Neural progenitor cell (in vitro differentiated cells): ENCODE measurements around the gene NPIPA8. TPM values are rescaled to one million over a fixed set of nuclear protein-coding genes. Genes with fewer than 3 reads are reported as not detected.
"Not testable (repeated sequence)": the region's sequence is repeated elsewhere in the genome, so short reads cannot be mapped to it uniquely, and the experiment has no call there.

ENCODE experiments used
- DNase-seq: peaks from one replicate; pipeline ENCODE4 v3.0.0-alpha.2; 2016; ENCODE audit warnings: low spot score
- H2AFZ ChIP-seq: fragments of 200-600 bp; sonication (generic); replicated peaks from 2 replicates; pipeline ENCODE4 v1.6.1; 2016; ENCODE audit warnings: antibody characterized with exemption
- H3F3A ChIP-seq: fragments of 200-600 bp; sonication (generic); 2 replicates; pipeline ENCODE4 v1.6.1; 2016; ENCODE audit warnings: antibody characterized with exemption, low read depth
- H3K27ac ChIP-seq: fragments of 200-600 bp; sonication (generic); 2 replicates; pipeline ENCODE4 v1.5.1; 2016; ENCODE audit warnings: mild to moderate bottlenecking
- H3K27me3 ChIP-seq: fragments of 200-600 bp; sonication (generic); 2 replicates; pipeline ENCODE4 v1.6.1; 2016; ENCODE audit warnings: mild to moderate bottlenecking, moderate library complexity
- H3K36me3 ChIP-seq: fragments of 200-600 bp; sonication (generic); 2 replicates; pipeline ENCODE4 v1.5.1; 2016
- H3K4me1 ChIP-seq: fragments of 200-600 bp; sonication (generic); 2 replicates; pipeline ENCODE4 v1.6.1; 2016; ENCODE audit warnings: mixed run types
- H3K4me2 ChIP-seq: fragments of 200-600 bp; sonication (generic); 2 replicates; pipeline ENCODE4 v1.6.1; 2016
- H3K4me3 ChIP-seq: fragments of 200-600 bp; sonication (generic); 2 replicates; pipeline ENCODE4 v1.5.1; 2016
- H3K79me2 ChIP-seq: fragments of 200-600 bp; sonication (generic); 2 replicates; pipeline ENCODE4 v1.6.1; 2016; ENCODE audit warnings: low read depth
- H3K9ac ChIP-seq: fragments of 200-600 bp; sonication (generic); 2 replicates; pipeline ENCODE4 v1.6.1; 2016
- H3K9me3 ChIP-seq: fragments of 200-600 bp; sonication (generic); 2 replicates; pipeline ENCODE4 v1.5.1; 2016; ENCODE audit warnings: low read depth
- H4K20me1 ChIP-seq: fragments of 200-600 bp; sonication (generic); 2 replicates; pipeline ENCODE4 v1.6.1; 2016; ENCODE audit warnings: low read depth
- H3K27ac Mint-ChIP-seq: 3 replicates; pipeline ENCODE4 v1.8.0; 2021; ENCODE audit warnings: mixed read lengths
- H3K27me3 Mint-ChIP-seq: 2 replicates; pipeline ENCODE4 v1.8.0; 2022; ENCODE audit warnings: low read depth, mild to moderate bottlenecking, inconsistent platforms, moderate library complexity, mixed read lengths; ENCODE audit not compliant: insufficient read depth
- H3K36me3 Mint-ChIP-seq: 3 replicates; pipeline ENCODE4 v1.8.0; 2021; ENCODE audit warnings: mixed read lengths
- H3K4me1 Mint-ChIP-seq: 3 replicates; pipeline ENCODE4 v1.8.0; 2021; ENCODE audit warnings: mixed read lengths
- H3K4me3 Mint-ChIP-seq: 3 replicates; pipeline ENCODE4 v1.8.0; 2021; ENCODE audit warnings: mild to moderate bottlenecking, moderate library complexity, mixed read lengths
- H3K9me3 Mint-ChIP-seq: 3 replicates; pipeline ENCODE4 v1.8.0; 2020; ENCODE audit warnings: mixed read lengths
- total RNA-seq: library from RNA; depleted of rRNA; stranded (reverse); fragments of >200 nt; gene quantifications from 2 replicates; pipeline ENCODE4 v1.2.3, GENCODE V29; 2015; ENCODE audit warnings: low replicate concordance

NPIPA8 gene
- total RNA-seq, result not detected in 2 replicates

DNA sequence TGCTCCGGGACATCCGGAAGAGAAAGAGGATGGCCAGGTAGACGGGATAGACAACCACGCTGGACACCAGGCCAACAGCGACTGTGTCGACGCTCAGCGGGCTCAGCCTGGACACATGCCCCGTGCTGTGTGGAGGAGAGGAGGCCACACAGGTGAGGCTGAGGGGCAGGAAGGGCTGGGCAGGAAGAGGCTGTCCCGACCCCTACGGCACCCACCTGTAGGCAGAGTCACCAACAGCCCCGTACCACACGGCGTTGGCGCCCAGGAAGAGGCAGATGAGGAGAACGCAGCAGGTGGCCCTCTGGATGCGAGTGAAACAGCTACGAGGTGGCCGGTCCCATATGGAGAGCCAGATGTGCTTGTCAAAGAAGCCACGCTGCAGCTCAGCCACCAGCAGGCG is at the start of gene NPIPA8:
Gene NPIPA8, minus strand, starts transcription at position 101 of the 400 bp plus-strand sequence. CDS start 4,074 bp downstream, outside the sequence.
- not testable (repeated sequence) for H3K4me1 Mint-ChIP-seq, H3K9me3 ChIP-seq, H3F3A ChIP-seq, H3K4me2 ChIP-seq, H3K36me3 Mint-ChIP-seq, H3K4me3 Mint-ChIP-seq, H3K36me3 ChIP-seq, H4K20me1 ChIP-seq, H3K79me2 ChIP-seq, H2AFZ ChIP-seq, H3K27ac Mint-ChIP-seq, H3K4me3 ChIP-seq, DNase-seq, H3K4me1 ChIP-seq, H3K27me3 Mint-ChIP-seq, H3K9me3 Mint-ChIP-seq, H3K27ac ChIP-seq, H3K27me3 ChIP-seq, H3K9ac ChIP-seq

DNA sequence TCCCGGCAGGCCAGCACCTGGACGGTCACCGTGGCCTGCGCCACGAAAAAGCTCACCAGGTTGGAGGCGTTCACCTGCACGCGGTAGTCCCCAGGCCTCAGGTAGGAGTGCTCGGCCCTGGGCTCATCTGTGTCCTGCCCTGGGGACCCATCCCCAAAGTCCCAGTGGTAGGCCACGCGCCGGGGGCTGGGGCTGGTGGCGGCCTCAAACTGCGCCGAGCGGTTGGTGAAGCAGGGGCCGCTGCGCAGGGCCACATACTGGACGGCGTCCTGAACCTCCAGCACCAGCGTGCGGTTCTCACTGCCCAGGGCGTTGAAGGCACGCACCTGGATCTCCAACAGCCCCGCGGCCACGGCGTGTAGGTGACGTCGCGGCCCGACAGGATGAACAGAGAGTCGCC is 48.7 kb upstream of the NPIPA8 start:
- not testable (repeated sequence) for H3K27ac Mint-ChIP-seq, H3K27ac ChIP-seq, H3K36me3 ChIP-seq, H3K9me3 Mint-ChIP-seq, H3K36me3 Mint-ChIP-seq, H3K27me3 Mint-ChIP-seq, H2AFZ ChIP-seq, DNase-seq, H3K4me3 Mint-ChIP-seq, H3K79me2 ChIP-seq, H3K4me1 Mint-ChIP-seq, H4K20me1 ChIP-seq, H3K9me3 ChIP-seq, H3F3A ChIP-seq, H3K4me1 ChIP-seq, H3K4me3 ChIP-seq, H3K4me2 ChIP-seq, H3K27me3 ChIP-seq, H3K9ac ChIP-seq

DNA sequence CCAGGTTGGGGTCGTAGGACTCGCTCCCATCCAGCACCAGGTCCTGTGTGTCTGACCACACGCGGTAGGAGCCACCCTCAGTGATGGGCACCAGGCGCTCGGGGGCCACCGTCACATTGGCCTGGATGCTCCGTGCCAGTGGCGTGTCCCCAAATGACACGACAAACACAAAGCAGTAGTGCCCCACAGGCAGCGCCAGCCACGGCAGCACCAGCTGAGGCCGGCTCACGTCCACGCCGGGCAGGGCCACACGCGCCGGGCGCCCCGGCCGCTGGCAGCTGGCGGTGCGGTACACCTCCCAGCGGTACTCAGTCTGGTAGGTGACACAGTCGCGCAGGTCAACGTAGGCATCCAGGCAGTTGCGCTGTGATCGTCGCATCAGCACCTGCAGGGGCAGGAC is 48.3 kb upstream of the NPIPA8 start:
- H3K36me3 ChIP-seq, H2AFZ ChIP-seq, H3K4me3 Mint-ChIP-seq, H3K27ac Mint-ChIP-seq, H3K27me3 Mint-ChIP-seq, DNase-seq, H3K4me1 Mint-ChIP-seq, H3K4me1 ChIP-seq, H3K9me3 ChIP-seq, H3K9ac ChIP-seq, H3K4me3 ChIP-seq, H3K4me2 ChIP-seq, H4K20me1 ChIP-seq, H3K27ac ChIP-seq, H3F3A ChIP-seq, H3K36me3 Mint-ChIP-seq, H3K27me3 ChIP-seq, H3K9me3 Mint-ChIP-seq, H3K79me2 ChIP-seq: not testable (repeated sequence)

DNA sequence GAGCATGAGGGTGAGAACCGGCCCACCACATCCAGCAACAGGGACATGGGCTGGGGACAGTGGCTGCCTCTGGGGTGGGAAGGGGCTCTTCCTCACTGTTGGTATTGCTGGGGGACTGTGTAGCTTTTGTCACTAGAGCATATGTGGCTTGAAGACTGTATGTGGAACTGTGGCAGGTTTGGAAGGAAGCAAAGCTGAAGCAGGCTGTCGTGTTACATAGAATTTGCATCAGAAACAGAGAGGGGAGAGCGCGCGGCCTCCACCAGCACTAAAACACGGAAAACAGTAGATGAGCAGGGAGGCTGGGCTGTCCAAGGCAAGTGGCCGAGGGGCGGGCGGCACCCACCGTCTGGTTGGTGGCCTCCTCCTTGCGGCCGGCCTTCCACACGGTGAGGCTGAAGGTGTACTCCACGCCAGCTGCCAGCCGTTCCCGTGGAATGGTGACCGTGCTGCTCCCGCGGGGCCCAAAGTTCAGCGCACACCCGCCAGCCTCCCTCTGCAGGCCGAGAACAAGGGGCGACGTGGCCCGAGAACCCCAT is 47.6 kb upstream of the NPIPA8 start:
- not testable (repeated sequence) for H3K4me1 Mint-ChIP-seq, H2AFZ ChIP-seq, H3K4me1 ChIP-seq, H3K27me3 ChIP-seq, DNase-seq, H3K4me2 ChIP-seq, H3K9ac ChIP-seq, H3K27me3 Mint-ChIP-seq, H3K36me3 Mint-ChIP-seq, H3K27ac ChIP-seq, H3K79me2 ChIP-seq, H3K4me3 ChIP-seq, H3F3A ChIP-seq, H3K9me3 Mint-ChIP-seq, H3K36me3 ChIP-seq, H3K9me3 ChIP-seq, H3K4me3 Mint-ChIP-seq, H4K20me1 ChIP-seq, H3K27ac Mint-ChIP-seq

DNA sequence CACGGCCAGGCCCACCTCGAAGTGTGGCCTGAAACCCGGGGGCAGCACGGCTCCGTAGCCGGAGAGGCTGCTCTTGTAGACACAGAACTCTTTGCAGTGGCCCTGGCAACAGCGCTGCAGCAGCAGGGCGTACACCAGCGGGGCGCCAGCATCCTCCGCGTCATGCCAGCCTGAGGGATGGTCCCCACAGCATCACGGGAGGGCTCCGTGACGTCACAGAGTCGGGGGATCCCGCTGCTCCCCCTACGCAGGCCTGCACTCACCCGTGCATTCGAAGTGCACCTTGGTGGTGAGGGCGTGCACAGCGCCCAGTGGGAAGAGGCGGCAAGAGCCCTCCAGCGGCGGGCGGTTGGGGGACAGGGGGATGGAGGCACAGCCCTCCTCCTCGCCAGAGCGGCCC is 46.2 kb upstream of the NPIPA8 start:
- not testable (repeated sequence) for H3K36me3 Mint-ChIP-seq, H3K4me1 ChIP-seq, H3K27ac Mint-ChIP-seq, H3K4me3 ChIP-seq, H3K79me2 ChIP-seq, H3K36me3 ChIP-seq, H3K27ac ChIP-seq, H3K9ac ChIP-seq, H3F3A ChIP-seq, DNase-seq, H4K20me1 ChIP-seq, H3K4me2 ChIP-seq, H3K27me3 ChIP-seq, H2AFZ ChIP-seq, H3K9me3 ChIP-seq, H3K9me3 Mint-ChIP-seq, H3K4me1 Mint-ChIP-seq, H3K27me3 Mint-ChIP-seq, H3K4me3 Mint-ChIP-seq

DNA sequence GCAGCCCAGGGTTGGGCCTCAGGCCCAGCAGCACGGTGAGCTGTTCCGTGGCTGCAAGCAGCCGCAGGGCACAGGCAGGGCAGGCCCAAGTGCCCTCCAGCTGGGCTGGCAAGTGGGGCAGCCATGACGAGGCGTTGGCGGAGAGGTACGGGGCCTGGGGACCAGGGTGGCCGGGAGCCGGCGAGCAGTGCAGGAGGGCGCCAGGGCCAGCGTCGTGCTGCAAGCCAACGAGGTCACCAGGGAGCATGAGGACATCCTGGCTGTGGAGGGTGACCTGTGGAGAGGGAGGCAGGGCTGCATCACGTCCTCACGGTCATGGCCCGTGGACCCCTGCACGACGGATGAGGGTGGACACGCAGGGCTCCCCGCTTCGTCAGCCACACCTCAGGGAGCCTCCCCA is 11.2 kb upstream of the NPIPA8 start:
- not testable (repeated sequence) for H3F3A ChIP-seq, H3K9ac ChIP-seq, H4K20me1 ChIP-seq, H3K36me3 Mint-ChIP-seq, H3K27me3 Mint-ChIP-seq, H2AFZ ChIP-seq, H3K4me3 Mint-ChIP-seq, H3K4me1 Mint-ChIP-seq, H3K4me3 ChIP-seq, H3K27ac ChIP-seq, DNase-seq, H3K36me3 ChIP-seq, H3K27me3 ChIP-seq, H3K4me1 ChIP-seq, H3K4me2 ChIP-seq, H3K9me3 Mint-ChIP-seq, H3K27ac Mint-ChIP-seq, H3K79me2 ChIP-seq, H3K9me3 ChIP-seq

DNA sequence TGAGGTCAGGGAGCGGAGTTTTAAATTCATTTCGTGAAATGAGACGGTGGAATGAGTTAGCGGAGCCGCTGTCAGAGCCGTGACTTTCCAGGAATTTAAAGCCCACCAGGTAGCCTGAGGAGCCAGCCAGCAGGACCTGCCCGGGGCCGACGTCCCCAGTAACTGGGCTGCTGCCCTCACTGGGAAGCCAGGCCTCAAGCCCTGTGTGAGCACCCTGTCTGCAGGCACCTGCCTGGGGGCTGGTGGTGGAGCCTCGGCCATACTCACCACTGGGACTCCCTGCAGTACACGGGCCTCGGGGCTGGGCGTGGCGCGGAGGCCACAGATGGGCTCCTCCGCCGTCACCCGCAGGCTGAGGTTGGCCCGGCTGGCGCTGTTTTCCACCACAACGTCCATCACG is 10.5 kb upstream of the NPIPA8 start:
- H3K9ac ChIP-seq, H3K4me3 ChIP-seq, DNase-seq, H3K27ac Mint-ChIP-seq, H4K20me1 ChIP-seq, H3K27me3 Mint-ChIP-seq, H2AFZ ChIP-seq, H3K4me1 ChIP-seq, H3K9me3 Mint-ChIP-seq, H3K4me1 Mint-ChIP-seq, H3K27me3 ChIP-seq, H3K9me3 ChIP-seq, H3K4me2 ChIP-seq, H3K4me3 Mint-ChIP-seq, H3K36me3 Mint-ChIP-seq, H3F3A ChIP-seq, H3K79me2 ChIP-seq, H3K36me3 ChIP-seq, H3K27ac ChIP-seq: not testable (repeated sequence)

DNA sequence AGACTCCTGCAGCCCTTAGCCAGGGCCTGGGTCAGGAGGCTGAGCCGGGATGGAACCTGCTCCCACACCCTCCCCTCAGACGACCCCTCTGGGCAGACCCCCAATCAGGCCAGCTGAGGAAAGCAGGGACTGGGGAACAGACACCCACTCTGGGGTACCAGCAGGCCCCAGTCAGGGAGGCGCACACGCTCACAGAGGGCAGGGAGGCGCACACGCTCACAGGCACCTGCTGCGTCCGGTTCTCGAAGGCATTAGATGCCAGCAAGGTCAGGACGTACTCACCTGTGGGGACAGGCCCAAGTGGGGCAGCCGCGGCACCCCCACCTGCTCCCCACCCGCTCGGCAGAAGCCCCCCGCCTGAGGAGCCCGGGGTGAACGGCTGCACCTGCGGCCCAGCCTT is 8.1 kb upstream of the NPIPA8 start:
- not testable (repeated sequence) for H4K20me1 ChIP-seq, H3F3A ChIP-seq, H3K9ac ChIP-seq, H3K4me2 ChIP-seq, H3K27ac Mint-ChIP-seq, H3K36me3 ChIP-seq, H3K79me2 ChIP-seq, H3K9me3 Mint-ChIP-seq, H3K4me1 Mint-ChIP-seq, H3K27me3 Mint-ChIP-seq, H3K9me3 ChIP-seq, H2AFZ ChIP-seq, H3K36me3 Mint-ChIP-seq, H3K27ac ChIP-seq, H3K4me3 Mint-ChIP-seq, DNase-seq, H3K27me3 ChIP-seq, H3K4me3 ChIP-seq, H3K4me1 ChIP-seq
